Neural cell (in vitro differentiated cells): ENCODE results near the gene CDSN. TPM values are rescaled to one million over a fixed set of nuclear protein-coding genes. Genes with fewer than 3 reads are reported as not detected.

Source experiments
- H2AFZ ChIP-seq: fragments of 200-600, 300-800 bp; sonication (generic), shearing (Covaris generic); 2 replicates; pipeline ENCODE4 v1.6.0; 2014; ENCODE audit warnings: low read depth, mild to moderate bottlenecking, antibody characterized with exemption, low read length, moderate library complexity
- H3F3A ChIP-seq: fragments of 200-600 bp; shearing (Covaris generic); 2 replicates; pipeline ENCODE4 v1.6.1; 2016; ENCODE audit warnings: mild to moderate bottlenecking, moderate library complexity, mixed read lengths, antibody characterized with exemption, low read length; ENCODE audit not compliant: insufficient read depth, poor library complexity, severe bottlenecking
- H3K27ac ChIP-seq: fragments of 200-600, 300-800 bp; sonication (generic), shearing (Covaris generic); 2 replicates; pipeline ENCODE4 v1.5.1; 2014; ENCODE audit warnings: mild to moderate bottlenecking, low read length, moderate library complexity
- H3K27me3 ChIP-seq: fragments of 300-800, 200-600 bp; sonication (generic), shearing (Covaris generic); 2 replicates; pipeline ENCODE4 v1.6.0; 2014; ENCODE audit warnings: mild to moderate bottlenecking, low read depth, low read length, moderate library complexity; ENCODE audit not compliant: insufficient read depth
- H3K36me3 ChIP-seq: fragments of 300-800, 200-600 bp; sonication (generic), shearing (Covaris generic); 2 replicates; pipeline ENCODE4 v1.5.1; 2014; ENCODE audit warnings: mild to moderate bottlenecking, antibody characterized with exemption, low read length, moderate library complexity; ENCODE audit not compliant: insufficient read depth
- H3K4me2 ChIP-seq: fragments of 300-800, 200-600 bp; sonication (generic), shearing (Covaris generic); 2 replicates; pipeline ENCODE4 v1.6.0; 2014; ENCODE audit warnings: mild to moderate bottlenecking, low read length
- H3K4me3 ChIP-seq: fragments of 300-800, 200-600 bp; sonication (generic), shearing (Covaris generic); 2 replicates; pipeline ENCODE4 v1.5.1; 2014; ENCODE audit warnings: mild to moderate bottlenecking, low read length, moderate library complexity
- H3K79me2 ChIP-seq: fragments of 200-600 bp; shearing (Covaris generic); replicated peaks from 2 replicates; pipeline ENCODE4 v1.6.0; 2014; ENCODE audit warnings: mild to moderate bottlenecking, low read length, moderate library complexity; ENCODE audit not compliant: insufficient read depth
- H3K9ac ChIP-seq: fragments of 300-800, 200-600 bp; sonication (generic), shearing (Covaris generic); 2 replicates; pipeline ENCODE4 v1.6.1; 2016; ENCODE audit warnings: mild to moderate bottlenecking, low read length, mixed read lengths
- H3K9me2 ChIP-seq: fragments of 200-600 bp; shearing (Covaris generic); 2 replicates; pipeline ENCODE4 v1.6.1; 2016; ENCODE audit warnings: mild to moderate bottlenecking, low read length, mixed read lengths; ENCODE audit not compliant: insufficient read depth
- H3K9me3 ChIP-seq: fragments of 200-600, 300-800 bp; sonication (generic), shearing (Covaris generic); 2 replicates; pipeline ENCODE4 v1.6.1; 2016; ENCODE audit warnings: mild to moderate bottlenecking, mixed run types, low read length, moderate library complexity, mixed read lengths
- H4K20me1 ChIP-seq: fragments of 200-600 bp; shearing (Covaris generic); 2 replicates; pipeline ENCODE4 v1.6.1; 2016; ENCODE audit warnings: mild to moderate bottlenecking, mixed run types; ENCODE audit not compliant: insufficient read depth
- EP300 ChIP-seq: fragments of 450-650 bp; conservative IDR thresholded peaks from 2 replicates; pipeline ENCODE4 v1.6.1; 2014; ENCODE audit warnings: antibody characterized with exemption, mild to moderate bottlenecking, moderate library complexity; ENCODE audit not compliant: poor library complexity, severe bottlenecking
- EZH2 ChIP-seq: fragments of 200-600, 300-800 bp; shearing (Covaris generic), sonication (generic); IDR thresholded peaks from 2 replicates; pipeline ENCODE4 v1.6.1; 2014; ENCODE audit warnings: antibody characterized with exemption, low read length, borderline replicate concordance, mild to moderate bottlenecking; ENCODE audit not compliant: insufficient read depth, poor library complexity, severe bottlenecking
- MXI1 ChIP-seq: fragments of 450-650 bp; conservative IDR thresholded peaks from 2 replicates; pipeline ENCODE4 v1.6.1; 2014; ENCODE audit warnings: antibody characterized with exemption, mild to moderate bottlenecking; ENCODE audit not compliant: poor library complexity, severe bottlenecking
- POLR2AphosphoS5 ChIP-seq: IDR thresholded peaks from 2 replicates; pipeline ENCODE4 v1.6.1; 2012
- RAD21 ChIP-seq: fragments of 450-650 bp; conservative IDR thresholded peaks from 2 replicates; pipeline ENCODE4 v1.6.1; 2014; ENCODE audit warnings: antibody characterized with exemption, mild to moderate bottlenecking, moderate library complexity
- SMC3 ChIP-seq: fragments of 450-650 bp; conservative IDR thresholded peaks from 2 replicates; pipeline ENCODE4 v1.6.1; 2014; ENCODE audit warnings: antibody characterized with exemption, mild to moderate bottlenecking, moderate library complexity; ENCODE audit not compliant: poor library complexity
- TAF1 ChIP-seq: IDR thresholded peaks from 2 replicates; pipeline ENCODE4 v1.6.1; 2012; ENCODE audit warnings: low read depth
- polyA plus RNA-seq: library from polyadenylated mRNA; depleted of rRNA; stranded (reverse); fragments of >200 nt; gene quantifications from 2 replicates; pipeline ENCODE4 v1.2.3, GENCODE V29; 2014
- TF ChIP-seq, protein P1 (sequence below): fragments of 450-650 bp; IDR thresholded peaks from 2 replicates; pipeline ENCODE4 v1.5.1; 2014; ENCODE audit warnings: antibody characterized with exemption, mild to moderate bottlenecking, moderate library complexity; ENCODE audit not compliant: poor library complexity, severe bottlenecking
- TF ChIP-seq, protein P2 (sequence below): IDR thresholded peaks from 2 replicates; pipeline ENCODE4 v1.6.1; 2012; ENCODE audit warnings: borderline replicate concordance

The CDSN gene
- polyA plus RNA-seq, 1 donor from 2014 or later = not detected

DNA sequence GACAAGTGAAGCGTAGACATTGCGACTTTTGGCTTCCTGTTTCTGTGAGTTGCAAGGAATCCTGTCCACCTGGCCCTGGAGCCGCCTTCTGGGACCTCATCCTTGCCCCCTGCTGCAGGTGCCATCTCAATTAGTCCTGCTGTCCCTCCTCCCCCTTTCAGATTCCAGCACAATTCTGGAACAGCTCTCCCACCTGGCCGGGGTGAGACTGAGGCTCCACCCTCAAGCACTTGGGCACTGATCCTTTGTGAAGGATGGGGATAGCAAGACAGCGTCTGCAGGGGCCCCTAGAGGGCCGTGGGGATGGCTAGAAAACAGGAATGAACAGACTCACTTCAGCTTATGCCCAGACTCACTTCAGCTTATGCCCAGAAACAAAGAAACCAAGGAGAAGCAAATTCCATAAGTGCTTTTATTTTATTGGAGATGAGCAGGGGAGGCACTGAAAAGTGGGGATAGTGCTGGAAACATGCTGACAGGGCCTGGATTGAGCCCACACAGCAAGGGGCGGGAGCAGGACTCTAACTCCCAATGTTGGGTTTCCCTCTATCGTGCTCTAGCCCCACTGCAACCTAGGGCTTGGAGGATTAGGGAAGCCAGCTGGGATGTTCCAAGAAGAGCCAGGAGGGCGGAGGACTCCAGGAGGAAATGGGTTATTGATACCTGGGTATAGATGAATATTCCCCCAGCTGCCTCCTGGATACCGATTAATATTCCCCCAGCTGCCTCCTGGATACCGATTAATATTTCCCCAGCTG is 9.2 kb downstream of the CDSN start:
- Histone ChIP-seq H3K36me3 (no peaks in the 10 kb centered on the region), H3K27ac (no peak overlapping the region), H4K20me1 (no peaks in the 10 kb centered on the region), H3K9ac (no peak overlapping the region), H3F3A (no peaks in the 10 kb centered on the region), H3K27me3 (no peaks in the 10 kb centered on the region), H2AFZ (no peak overlapping the region), H3K9me2 (no peaks in the 10 kb centered on the region), H3K9me3 (no peaks in the 10 kb centered on the region), H3K4me2 (no peak overlapping the region), H3K79me2 (no peaks in the 10 kb centered on the region), H3K4me3 (no peak overlapping the region)
- TF ChIP-seq EZH2 = no peak
- no peak for TF ChIP-seq EP300
- TF ChIP-seq, protein P1, sequence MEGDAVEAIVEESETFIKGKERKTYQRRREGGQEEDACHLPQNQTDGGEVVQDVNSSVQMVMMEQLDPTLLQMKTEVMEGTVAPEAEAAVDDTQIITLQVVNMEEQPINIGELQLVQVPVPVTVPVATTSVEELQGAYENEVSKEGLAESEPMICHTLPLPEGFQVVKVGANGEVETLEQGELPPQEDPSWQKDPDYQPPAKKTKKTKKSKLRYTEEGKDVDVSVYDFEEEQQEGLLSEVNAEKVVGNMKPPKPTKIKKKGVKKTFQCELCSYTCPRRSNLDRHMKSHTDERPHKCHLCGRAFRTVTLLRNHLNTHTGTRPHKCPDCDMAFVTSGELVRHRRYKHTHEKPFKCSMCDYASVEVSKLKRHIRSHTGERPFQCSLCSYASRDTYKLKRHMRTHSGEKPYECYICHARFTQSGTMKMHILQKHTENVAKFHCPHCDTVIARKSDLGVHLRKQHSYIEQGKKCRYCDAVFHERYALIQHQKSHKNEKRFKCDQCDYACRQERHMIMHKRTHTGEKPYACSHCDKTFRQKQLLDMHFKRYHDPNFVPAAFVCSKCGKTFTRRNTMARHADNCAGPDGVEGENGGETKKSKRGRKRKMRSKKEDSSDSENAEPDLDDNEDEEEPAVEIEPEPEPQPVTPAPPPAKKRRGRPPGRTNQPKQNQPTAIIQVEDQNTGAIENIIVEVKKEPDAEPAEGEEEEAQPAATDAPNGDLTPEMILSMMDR = no peak
- no peak for TF ChIP-seq SMC3
- TF ChIP-seq, protein P2, sequence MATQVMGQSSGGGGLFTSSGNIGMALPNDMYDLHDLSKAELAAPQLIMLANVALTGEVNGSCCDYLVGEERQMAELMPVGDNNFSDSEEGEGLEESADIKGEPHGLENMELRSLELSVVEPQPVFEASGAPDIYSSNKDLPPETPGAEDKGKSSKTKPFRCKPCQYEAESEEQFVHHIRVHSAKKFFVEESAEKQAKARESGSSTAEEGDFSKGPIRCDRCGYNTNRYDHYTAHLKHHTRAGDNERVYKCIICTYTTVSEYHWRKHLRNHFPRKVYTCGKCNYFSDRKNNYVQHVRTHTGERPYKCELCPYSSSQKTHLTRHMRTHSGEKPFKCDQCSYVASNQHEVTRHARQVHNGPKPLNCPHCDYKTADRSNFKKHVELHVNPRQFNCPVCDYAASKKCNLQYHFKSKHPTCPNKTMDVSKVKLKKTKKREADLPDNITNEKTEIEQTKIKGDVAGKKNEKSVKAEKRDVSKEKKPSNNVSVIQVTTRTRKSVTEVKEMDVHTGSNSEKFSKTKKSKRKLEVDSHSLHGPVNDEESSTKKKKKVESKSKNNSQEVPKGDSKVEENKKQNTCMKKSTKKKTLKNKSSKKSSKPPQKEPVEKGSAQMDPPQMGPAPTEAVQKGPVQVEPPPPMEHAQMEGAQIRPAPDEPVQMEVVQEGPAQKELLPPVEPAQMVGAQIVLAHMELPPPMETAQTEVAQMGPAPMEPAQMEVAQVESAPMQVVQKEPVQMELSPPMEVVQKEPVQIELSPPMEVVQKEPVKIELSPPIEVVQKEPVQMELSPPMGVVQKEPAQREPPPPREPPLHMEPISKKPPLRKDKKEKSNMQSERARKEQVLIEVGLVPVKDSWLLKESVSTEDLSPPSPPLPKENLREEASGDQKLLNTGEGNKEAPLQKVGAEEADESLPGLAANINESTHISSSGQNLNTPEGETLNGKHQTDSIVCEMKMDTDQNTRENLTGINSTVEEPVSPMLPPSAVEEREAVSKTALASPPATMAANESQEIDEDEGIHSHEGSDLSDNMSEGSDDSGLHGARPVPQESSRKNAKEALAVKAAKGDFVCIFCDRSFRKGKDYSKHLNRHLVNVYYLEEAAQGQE = no peak
- no peak for TF ChIP-seq TAF1
- TF ChIP-seq MXI1 = no peak
- no peak for TF ChIP-seq POLR2AphosphoS5
- no peak for TF ChIP-seq RAD21

DNA sequence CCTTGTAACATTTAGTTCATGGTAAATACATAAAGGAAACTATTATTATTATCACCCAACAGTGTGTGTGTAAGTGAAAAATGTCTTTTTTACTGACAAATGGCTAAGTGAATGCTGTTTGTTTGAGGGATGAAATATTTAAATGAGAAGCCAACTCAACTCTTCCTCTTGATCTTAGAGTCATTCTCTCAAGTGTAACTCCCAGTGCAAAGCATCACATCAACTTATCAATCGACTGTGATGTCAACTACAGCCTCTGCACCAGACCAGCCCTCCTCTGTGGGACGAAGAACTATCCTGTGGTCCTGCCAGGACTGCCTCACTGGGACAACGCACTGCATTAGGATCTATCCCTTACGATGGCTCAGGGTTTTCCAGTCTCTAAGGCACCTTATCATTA is 13.2 kb downstream of the CDSN start:
- no peak overlapping the region for H3K4me3 ChIP-seq
- H4K20me1 ChIP-seq = no peaks in the 10 kb centered on the region
- TF ChIP-seq POLR2AphosphoS5 = no peak
- no peak for TF ChIP-seq EZH2
- TF ChIP-seq RAD21 = no peak
- no peak for TF ChIP-seq EP300
- TF ChIP-seq TAF1 = no peak
- TF ChIP-seq, protein P2 = no peak
- TF ChIP-seq, protein P1 = no peak
- no peak for TF ChIP-seq MXI1
- TF ChIP-seq SMC3 = no peak
- no peak overlapping the region for H3K4me2 ChIP-seq
- H3K9ac ChIP-seq = no peak overlapping the region
- no peak overlapping the region for H3K27ac ChIP-seq
- H3K9me2 ChIP-seq = no peaks in the 10 kb centered on the region
- no peaks in the 10 kb centered on the region for H3K9me3 ChIP-seq
- H3F3A ChIP-seq = no peaks in the 10 kb centered on the region
- H3K36me3 ChIP-seq = no peaks in the 10 kb centered on the region
- no peaks in the 10 kb centered on the region for H3K27me3 ChIP-seq
- H2AFZ ChIP-seq = no peak overlapping the region
- H3K79me2 ChIP-seq = no peaks in the 10 kb centered on the region
